B cell (primary cell): ENCODE measurements around the gene MTPN.

ENCODE experiments used
- EZH2 ChIP-seq: IDR thresholded peaks from 2 replicates; pipeline ENCODE4 v1.6.1; 2012; ENCODE audit warnings: borderline replicate concordance, low read depth, mild to moderate bottlenecking, moderate library complexity, low read length; ENCODE audit not compliant: insufficient read depth, poor library complexity, severe bottlenecking
- TF ChIP-seq, protein P1 (sequence below): fragments of 200-600 bp; IDR thresholded peaks from one replicate; pipeline ENCODE4 v1.8.0; 2022; ENCODE audit warnings: antibody characterized with exemption, mild to moderate bottlenecking

DNA sequence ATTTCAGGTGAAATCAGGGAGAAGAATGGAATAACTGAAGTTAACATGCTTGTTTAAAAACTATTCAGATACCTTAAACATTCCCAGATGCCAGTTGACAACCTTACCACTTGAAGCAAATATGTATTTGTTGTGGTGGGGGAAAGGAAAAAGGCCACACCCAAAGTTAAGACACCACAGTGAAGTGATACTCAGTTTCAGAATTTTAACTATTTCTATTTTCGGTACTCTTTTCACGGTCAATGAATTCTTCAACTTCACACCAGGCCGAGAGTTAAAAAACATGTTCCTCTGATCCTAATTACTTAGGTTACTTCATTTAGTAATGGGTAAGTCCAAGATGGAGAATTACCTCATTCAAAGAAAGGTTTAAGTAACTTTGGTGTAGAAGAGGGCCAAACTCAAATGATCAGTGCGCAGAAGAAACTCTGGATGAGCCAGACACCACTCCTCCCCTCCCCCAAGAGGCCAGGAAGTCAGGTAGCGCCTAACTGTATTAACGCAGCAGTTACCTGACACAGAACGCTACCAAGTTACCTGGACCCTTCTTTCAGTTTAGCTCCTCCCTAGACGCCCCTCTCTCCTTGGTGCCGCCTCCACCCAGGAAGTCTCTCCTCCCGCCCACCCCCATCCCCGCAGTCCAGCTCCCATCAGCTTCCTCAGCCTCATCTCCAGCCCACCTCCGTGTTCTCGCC, 700 bp downstream of the MTPN start:
- TF ChIP-seq, protein P1, sequence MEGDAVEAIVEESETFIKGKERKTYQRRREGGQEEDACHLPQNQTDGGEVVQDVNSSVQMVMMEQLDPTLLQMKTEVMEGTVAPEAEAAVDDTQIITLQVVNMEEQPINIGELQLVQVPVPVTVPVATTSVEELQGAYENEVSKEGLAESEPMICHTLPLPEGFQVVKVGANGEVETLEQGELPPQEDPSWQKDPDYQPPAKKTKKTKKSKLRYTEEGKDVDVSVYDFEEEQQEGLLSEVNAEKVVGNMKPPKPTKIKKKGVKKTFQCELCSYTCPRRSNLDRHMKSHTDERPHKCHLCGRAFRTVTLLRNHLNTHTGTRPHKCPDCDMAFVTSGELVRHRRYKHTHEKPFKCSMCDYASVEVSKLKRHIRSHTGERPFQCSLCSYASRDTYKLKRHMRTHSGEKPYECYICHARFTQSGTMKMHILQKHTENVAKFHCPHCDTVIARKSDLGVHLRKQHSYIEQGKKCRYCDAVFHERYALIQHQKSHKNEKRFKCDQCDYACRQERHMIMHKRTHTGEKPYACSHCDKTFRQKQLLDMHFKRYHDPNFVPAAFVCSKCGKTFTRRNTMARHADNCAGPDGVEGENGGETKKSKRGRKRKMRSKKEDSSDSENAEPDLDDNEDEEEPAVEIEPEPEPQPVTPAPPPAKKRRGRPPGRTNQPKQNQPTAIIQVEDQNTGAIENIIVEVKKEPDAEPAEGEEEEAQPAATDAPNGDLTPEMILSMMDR, result no peak
- no peak for TF ChIP-seq EZH2
